ENCODE results near the gene WRNIP1.

The WRNIP1 gene

DNA sequence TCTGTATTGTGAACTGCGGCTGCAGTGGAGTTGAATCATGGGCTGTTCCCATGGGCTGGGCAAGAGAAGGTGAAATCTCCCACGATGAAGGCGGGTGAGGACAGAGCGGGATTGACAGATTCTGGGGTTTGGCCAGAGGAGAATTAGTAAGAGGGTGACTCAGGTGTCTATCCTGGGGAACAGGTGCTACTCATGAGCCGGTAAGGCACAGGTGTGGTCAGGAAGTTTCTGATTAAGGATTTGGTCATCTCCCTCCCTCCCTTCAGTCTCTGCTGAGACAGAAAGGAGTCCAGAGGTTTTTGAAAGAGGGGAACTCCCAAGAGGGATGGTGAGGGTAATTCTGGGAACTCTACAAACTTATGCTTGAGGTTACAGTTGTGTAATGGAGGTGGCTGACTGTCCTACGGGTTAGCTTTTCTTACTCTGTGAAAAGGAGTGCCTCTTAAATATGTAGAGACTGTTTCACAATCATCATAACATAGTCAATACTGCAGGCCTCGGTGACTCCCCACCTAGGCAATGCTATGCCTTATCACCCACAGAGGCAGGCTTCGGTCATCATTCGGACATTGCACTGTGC is 45.0 kb downstream of the WRNIP1 start:
- no peak for DNase-seq

GRCh38 chr6:2812695-2813094 is 47.5 kb downstream of the WRNIP1 start:
- DNase-seq, result no peak

DNA sequence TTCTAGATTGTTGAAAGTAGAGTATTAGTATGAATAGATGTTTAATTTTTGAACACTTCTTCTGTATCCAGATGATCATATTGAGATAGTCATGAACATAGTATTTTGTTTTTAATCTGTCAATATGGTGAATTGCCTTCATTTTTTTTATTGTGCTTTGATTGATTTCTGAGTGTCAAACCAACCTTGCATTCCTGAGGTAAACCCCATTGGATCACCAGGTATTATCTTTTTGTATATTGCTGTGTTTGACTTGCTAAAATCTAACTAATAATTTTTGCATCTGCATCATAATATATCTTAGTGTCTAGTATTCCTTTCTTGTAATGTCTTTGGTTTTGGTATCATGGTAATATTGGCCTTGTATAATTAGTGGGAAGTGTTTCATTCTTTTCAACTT is 51.0 kb downstream of the WRNIP1 start:
- no peak for DNase-seq

DNA sequence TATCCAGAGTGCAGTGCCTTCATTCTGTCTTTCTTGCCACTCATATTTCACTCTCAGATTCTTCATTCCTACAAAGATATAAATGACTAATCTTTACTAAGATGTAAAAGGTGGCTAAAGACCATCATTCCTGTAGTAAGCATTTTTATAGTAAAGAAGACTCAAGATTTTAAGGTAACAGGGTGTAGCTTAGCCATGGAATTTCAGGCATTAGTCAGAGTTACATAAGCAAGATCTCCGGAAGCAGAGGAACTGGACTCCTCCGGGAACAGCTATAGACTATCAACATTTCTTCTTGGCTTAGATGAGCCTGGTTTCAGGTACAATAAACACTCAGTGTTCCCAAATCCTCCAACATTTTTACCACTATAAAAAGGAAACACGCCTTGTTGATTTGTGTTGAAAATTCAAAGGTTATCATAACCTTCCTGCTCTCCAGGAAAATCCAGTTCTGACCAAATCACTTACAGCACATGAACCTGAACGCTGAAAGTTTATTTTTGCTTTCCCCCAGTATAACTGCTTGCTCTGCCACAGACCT is 52.8 kb downstream of the WRNIP1 start:
- DNase-seq, result no peak

DNA sequence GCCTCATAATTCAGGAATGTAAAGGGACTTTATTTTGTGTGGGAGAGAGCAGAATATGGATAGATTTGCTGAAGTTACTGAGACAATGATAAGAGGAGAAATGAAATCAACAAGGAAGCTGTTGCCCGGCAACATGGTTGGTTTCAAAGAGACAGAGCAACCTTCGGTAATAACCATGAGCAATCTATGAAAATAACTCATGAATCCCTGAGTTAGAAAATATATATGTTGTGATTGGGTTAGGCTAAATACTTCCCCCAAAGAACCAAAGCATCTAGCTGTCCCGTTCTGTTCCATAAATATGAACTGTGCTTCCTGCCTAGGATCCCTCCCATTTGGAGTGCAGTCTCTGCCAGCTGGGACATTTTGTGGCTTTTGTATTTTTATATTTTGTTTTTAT is 53.4 kb downstream of the WRNIP1 start:
- DNase-seq, result peak; percentile 44

- DNase-seq, result no peak
These were observed 53.9 kb downstream of the WRNIP1 start for GRCh38 chr6:2819115-2819514.

DNA sequence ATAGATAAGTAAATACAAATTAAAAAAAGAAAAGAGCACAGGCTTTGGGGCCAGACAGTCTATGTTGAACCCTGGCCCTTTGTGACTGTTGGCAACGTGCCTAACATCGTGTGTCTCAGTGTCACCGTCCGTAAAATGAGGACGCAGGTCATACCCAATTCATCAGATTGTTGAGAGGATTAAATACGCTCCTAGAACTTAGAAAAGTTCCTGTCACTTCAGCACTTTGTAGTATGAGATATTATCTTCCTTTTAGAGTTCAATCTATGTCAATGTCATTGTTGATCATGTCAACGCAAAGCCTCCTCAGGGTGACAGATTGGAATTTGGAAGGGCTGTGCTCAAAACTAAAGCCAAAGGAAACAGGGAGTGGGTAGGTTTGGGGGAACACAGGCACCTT is 54.8 kb downstream of the WRNIP1 start:
- no peak for DNase-seq

DNA sequence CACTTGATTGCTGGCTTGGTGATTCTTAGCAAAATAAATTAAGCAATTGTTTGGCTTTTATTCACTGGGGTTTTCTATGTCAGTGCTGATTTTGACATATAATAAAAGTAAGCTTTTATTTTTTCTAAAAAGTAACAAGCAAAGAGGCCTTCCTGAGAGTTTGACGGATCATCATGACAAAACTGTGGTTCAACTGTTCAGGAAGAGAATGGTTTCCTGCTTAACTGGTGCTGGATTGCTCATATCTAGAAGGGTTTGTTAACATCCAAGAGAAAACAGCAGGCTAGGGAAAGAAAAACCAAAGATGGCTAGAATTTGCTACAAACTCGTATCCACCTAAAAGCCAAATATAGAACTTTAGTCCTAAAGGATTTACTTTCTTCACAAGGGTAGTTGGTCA is 55.2 kb downstream of the WRNIP1 start:
- no peak for DNase-seq

- no peak for DNase-seq
These were observed 56.4 kb downstream of the WRNIP1 start for GRCh38 chr6:2821554-2821953.

DNA sequence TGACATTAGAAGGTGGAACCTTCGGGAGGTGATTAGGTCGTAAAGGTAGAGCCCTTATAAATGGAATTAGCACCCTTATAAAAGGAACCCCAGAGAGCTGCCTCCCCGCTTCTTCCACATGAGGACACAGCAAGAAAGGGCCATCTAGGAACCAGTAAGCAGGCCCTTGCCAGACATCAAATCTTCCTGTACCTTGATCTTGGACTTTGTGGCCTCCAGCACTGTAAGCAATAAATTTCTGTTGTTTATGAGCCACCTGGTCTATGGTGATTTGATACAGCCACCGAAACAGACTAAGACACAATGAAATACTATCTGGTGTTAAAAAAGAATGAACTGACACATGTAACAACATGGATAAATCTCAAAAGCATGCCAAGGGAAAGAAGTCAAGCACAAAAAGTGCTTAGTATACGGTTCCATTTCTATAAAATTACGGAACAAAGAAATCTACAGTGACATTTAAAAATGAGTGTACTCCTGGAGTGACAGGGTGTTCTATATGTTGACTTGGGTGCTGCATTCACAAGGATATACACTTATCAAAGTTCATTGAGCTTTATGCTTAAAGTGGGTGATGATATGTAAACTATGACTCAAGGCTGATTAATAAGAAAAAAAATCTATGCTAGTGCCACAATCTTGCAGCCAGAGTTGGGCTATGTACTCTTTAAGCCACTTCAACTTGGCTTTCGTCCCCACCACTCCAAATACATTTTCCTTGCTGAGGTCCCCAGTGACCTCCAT is 58.1 kb downstream of the WRNIP1 start:
- DNase-seq, result no peak

GRCh38 chr6:2826131-2826530 is 60.9 kb downstream of the WRNIP1 start:
- DNase-seq, result no peak

- DNase-seq, result no peak
These were observed 61.9 kb downstream of the WRNIP1 start for GRCh38 chr6:2827142-2827541.

DNA sequence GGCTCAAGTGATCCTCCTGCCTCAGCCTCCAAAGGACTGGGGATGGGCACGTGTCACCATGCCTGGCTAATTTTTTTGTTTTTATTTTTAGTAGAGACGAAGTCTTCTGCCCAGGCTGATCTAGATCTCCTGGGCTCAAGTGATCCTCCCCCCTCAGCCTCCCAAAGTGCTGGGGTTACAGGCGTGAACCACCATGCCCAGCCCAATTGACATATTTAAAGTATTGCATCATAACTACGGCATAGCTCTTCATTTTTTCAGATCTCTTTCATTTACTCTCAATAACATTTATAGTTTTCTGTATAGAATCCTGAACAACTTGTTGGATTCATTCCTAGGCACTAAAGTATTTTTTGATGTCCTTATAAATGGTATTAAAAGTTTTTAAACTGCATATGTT is 63.4 kb downstream of the WRNIP1 start:
- no peak for DNase-seq

- DNase-seq, result no peak
These were observed 64.1 kb downstream of the WRNIP1 start for GRCh38 chr6:2829253-2829652.

- peak; percentile 25 for DNase-seq
These were observed 65.0 kb downstream of the WRNIP1 start for GRCh38 chr6:2830183-2830582.

DNA sequence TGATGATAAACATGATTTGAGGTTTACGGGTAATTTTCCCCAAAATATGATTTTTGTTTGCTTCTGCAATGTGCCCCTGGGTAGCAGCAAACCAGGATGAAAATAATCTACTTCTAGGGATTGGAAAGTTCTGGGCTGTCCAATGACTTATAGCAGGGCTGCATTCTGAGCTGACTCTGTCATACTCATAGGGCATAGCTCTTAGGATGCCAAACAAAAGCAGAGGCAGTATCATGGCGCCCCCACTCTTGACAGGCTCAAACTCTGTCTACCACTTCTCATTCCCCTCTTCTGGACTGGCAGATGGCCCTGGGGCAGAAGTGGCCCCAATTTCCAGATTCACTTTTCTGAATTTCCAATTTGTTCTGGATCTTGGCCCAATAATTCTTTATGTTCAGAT is 66.2 kb downstream of the WRNIP1 start:
- no peak for DNase-seq

DNA sequence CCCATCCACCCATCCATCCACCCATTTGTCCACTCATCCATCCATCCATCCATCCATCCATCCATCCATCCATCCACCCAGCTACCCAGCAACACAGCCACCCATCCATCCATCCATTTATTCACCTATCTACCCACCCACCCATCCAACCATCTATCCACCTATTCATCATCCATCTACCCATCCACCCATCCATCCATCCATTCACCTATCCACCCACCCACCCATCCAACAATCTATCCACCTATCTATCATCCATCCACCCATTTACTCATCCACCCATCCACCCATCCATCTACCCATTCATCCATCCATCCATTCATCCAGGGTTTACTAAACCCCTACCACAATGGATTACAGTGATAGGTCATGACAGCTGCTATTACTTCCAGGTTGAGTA is 69.1 kb downstream of the WRNIP1 start:
- DNase-seq, result no peak
